GM18526 (cell line): ENCODE data around the gene PLIN4.

Source experiments
- POLR2A ChIP-seq: IDR thresholded peaks from 3 replicates; pipeline ENCODE4 v1.6.1; 2011; ENCODE audit not compliant: insufficient read length; ENCODE audit errors: extremely low read depth

PLIN4 gene

DNA sequence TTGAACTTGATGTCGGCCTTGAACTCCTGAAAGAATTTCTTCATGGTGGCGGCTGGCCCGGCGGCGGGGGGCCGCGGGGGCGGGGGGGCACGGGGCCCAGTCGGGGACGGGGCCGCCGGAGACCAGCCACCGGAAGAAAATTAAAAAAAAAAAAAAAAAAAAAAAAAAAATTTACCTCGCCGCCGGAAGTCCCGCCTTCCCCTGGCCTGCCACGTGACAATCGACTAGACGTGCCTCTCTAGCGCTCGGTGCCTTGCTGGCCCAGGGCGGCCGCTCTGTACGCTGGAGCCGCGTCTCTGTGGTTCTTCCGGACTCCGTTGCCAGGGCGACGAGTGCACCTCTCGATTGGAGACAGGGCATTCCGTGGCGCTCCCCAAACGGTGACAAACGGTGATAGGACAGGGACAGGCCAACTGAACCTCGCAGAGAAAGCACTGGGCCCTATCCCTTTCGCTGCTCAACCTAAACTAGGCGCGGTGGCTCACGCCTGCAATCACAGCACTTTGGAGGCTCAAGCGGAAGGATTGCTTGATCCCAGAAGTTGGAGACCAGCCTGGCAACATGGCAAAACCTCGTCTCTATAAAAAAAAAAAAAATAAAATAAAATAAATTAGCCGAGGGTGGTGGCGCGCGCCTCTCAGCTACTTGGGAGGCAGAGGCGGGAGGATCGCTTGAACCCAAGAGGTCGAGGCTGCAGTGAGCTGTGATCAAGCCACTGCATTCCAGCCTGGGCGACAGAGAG lies 60.5 kb downstream of the PLIN4 start, which contains the start of gene UBXN6:
Gene UBXN6, minus strand, starts transcription at position 141 of the 742 bp plus-strand sequence. Its CDS starts 97 bp downstream, at position 44.
- TF ChIP-seq POLR2A: no peak

DNA sequence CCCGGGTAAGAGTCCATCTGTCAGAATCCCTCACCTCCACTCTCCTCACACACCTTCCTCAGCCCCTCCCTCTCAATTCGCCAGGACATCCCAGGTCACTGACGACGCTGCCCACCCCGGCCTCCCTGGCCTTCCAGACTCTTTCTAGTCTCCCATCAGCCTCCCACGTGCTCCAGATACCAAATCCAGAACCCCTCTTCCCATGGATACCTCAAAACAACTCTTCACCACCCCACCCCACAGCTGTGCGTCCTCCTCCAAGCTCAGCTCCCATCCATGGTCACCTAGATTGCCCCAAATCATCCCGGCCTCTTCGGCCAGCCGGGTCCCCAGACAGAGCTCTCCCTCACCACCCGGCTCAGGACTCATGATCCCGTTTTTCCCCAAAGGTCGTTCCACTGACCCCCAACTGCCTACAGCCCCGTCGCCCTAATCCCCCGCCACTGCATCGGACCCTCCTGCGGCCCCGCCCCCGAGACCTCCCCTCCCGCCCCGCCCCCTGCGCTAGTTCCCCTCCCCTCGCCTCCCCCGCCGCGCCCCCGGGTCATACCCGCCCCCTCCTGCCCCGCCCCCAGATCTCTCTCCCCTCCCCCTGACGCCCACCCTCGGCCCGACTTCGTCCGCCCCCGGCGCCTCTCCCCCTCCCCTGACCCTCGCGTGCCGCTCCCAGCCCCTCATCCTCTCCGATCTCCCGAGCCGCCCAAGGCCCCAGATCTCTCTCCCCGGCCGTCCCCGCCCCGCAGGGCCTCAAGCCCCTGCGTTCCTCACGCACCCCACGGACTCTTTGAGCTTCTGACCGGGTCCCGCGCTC lies 61.2 kb downstream of the PLIN4 start:
- TF ChIP-seq POLR2A: no peak

DNA sequence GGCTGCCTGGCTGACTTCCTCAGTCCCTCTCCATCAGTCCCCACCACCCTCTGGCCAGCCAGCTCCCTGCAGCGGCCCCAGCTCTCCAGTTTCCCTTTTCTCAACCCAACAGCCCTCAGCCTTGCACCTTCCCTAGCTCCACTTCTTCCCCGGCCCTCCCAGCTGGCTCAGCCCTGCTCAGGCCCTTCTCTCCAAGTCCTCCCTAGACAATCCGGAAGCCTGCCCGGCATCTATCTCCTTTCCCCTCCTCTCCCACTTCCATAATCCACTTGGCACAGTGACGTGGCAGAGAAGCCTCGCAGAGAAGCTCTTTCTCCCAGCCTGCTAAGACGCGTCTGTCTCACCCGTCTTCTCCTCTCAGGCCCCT lies 61.8 kb downstream of the PLIN4 start:
- TF ChIP-seq POLR2A: no peak

- TF ChIP-seq POLR2A: no peak
Observed at GRCh38 chr19:4455719-4456475, 62.4 kb downstream of the PLIN4 start.

- no peak for TF ChIP-seq POLR2A
Observed at GRCh38 chr19:4454747-4455718, 63.3 kb downstream of the PLIN4 start.

- TF ChIP-seq POLR2A: no peak
Observed at GRCh38 chr19:4453232-4454179, 64.8 kb downstream of the PLIN4 start.

- no peak for TF ChIP-seq POLR2A
Observed at GRCh38 chr19:4452230-4452990, 65.9 kb downstream of the PLIN4 start.
